HG03064 (cell line): ENCODE data around the gene MBOAT7.
"Not testable (repeated sequence)": the region's sequence is repeated elsewhere in the genome, so short reads cannot be mapped to it uniquely, and the experiment has no call there.

Experiments used
- ATAC-seq: cut with Tn5 transposase; IDR thresholded peaks from one replicate; pipeline ENCODE4 v1.9.1; 2021; ENCODE audit warnings: low read depth; ENCODE audit not compliant: unreplicated experiment

Gene MBOAT7

DNA sequence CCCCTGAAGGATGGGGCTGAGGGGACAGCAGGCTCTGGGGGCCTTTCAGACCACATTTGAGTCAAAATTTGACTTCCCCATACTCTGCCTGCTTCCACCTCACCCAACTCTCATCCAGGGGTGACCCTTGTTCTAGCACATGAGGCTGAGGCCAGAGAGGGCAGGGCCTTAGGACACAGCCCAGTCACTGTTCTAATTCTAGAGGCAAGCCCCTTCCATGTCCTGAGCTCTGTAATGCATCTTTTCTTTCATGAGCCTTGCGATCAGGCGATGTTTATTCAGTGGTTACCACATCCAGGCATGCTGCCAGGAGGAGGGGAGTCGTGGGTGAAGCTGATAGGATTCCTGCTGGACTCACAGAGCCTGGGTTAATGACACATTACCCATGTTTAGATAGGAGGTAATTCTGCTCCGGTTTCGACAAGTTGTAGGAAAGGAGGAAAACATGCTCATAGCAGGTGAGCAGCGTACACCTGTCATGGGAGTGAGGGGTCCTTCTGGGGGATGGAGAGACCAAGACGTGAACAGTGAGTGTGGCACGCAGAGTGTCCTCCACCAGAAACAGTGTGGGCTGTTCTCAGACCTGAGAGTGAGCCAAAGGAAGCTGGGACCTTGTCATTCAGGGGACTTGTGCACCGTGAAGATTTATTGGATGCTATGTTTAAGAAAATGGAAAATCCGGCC, 20.6 kb upstream of the MBOAT7 start:
- no peak for ATAC-seq

DNA sequence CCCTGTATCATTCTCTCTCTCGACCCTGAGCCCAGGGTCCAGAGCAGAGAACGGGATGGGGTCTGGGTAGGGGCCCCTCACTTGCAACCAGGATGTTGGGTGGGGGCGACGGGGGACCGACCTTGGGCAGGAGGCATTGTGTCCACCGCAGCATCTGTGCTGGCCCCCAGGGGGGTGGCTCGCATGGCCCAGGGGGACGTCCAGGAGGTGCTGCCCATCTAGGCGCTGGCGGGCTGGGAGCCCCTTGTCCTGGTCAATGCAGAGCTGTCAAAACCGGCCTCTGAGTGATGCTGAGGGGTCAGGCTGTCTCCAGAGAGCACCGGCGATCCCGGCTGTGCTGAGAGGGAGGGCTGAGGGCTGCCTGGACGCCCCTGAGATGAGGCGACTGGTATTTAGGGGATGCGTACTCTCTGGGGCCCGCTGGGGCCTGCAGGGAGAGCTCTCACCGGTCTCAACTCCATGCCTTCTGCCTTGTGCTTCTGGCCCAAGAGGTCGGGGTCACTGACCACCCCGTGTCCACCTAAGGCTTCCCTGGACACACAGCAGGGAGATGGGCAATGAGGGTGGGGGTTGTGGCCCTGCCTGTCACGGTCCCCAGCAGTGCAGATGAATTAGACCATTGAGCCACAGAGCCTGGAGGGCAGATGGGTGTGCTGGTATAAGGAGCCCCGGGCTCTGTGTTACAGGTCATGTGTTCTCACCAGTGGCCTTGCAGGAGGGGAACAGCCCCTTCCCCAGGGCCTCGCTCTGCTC, 19.9 kb upstream of the MBOAT7 start:
- ATAC-seq, result no peak

DNA sequence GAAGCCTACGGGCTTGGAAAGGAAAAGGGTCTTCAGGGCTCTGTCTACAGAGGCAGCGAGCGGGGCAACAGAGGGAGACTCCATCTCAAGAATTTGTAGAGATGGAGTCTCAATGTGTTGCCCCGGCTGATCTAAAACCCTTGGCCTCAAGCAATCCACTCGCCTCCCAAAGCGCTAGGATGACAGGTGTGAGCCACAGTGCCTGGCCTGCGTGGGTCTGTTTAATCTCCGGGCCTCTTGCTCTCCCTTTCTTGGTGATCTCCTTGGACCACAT, 19.3 kb upstream of the MBOAT7 start:
- no peak for ATAC-seq

GRCh38 chr19:54207983-54208783, 18.8 kb upstream of the MBOAT7 start:
- no peak for ATAC-seq

GRCh38 chr19:54207676-54207982, 18.2 kb upstream of the MBOAT7 start:
- no peak for ATAC-seq

DNA sequence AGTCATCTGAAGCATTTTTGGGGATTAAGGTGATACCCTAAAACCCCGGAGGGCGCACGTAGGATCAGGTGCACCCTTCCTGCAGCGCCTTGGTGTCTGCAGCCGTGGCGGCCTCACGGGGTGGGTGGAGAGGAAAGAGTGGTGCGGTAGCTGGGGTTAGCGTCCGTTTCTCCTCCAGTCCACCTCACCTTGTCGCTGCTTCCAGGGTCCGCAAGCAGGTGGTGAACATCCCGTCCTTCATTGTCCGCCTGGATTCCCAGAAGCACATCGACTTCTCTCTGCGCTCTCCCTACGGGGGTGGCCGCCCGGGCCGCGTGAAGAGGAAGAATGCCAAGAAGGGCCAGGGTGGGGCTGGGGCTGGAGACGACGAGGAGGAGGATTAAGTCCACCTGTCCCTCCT, 17.8 kb upstream of the MBOAT7 start:
- not testable (repeated sequence) for ATAC-seq

GRCh38 chr19:54206831-54207177, 17.4 kb upstream of the MBOAT7 start:
- ATAC-seq, result no peak

- ATAC-seq, result no peak
Observed at GRCh38 chr19:54206030-54206830, 16.9 kb upstream of the MBOAT7 start.

- ATAC-seq, result no peak
Observed at GRCh38 chr19:54204767-54205468, 15.5 kb upstream of the MBOAT7 start.

DNA sequence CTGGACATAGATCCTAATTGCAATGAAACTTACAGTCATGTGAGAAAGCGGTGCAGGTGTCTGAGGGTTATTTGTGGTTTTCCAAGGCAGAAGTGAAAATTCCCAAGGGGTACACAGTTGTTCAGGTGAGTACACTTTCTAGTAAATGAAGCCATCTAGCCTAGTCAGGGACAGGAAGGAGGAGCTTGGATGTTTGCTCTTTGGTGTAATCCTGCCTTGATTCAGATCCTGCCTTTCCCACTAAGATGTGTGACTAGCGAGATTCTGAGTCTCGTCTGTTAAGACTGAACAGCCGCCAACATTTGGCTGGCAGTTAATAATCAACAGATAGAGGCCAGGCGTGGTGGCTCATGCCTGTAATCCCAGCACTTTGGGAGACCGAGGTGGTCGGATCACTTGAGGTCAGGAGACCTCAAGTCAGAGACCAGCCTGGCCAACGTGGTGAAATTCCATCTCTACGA, 13.8 kb upstream of the MBOAT7 start:
- no peak for ATAC-seq

GRCh38 chr19:54201980-54202379, 12.6 kb upstream of the MBOAT7 start:
- no peak for ATAC-seq

DNA sequence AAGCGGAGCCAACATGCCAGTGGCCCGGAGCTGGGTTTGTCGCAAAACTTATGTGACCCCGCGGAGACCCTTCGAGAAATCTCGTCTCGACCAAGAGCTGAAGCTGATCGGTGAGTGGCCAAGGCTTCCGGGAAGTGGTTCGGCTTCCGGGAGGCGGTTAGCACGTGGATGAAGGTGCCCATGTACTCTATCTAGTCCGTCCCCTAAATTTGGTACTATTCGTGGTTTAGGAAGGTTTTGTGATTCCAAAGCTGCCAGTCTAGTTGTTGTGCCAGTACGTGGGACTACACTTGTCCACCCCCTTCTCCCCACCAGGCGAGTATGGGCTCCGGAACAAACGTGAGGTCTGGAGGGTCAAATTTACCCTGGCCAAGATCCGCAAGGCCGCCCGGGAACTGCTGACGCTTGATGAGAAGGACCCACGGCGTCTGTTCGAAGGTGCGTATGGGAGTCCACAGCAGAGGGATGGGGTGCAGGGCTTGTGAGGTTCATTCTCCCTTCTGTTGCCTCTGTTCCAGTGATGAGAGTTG, 11.9 kb upstream of the MBOAT7 start:
- ATAC-seq, result no peak

GRCh38 chr19:54199401-54199800, 10.0 kb upstream of the MBOAT7 start:
- no peak for ATAC-seq

GRCh38 chr19:54197121-54197520, 7.7 kb upstream of the MBOAT7 start:
- no peak for ATAC-seq

GRCh38 chr19:54196536-54196935, 7.2 kb upstream of the MBOAT7 start:
- ATAC-seq, result no peak

GRCh38 chr19:54194463-54194862, 5.1 kb upstream of the MBOAT7 start:
- not testable (repeated sequence) for ATAC-seq

DNA sequence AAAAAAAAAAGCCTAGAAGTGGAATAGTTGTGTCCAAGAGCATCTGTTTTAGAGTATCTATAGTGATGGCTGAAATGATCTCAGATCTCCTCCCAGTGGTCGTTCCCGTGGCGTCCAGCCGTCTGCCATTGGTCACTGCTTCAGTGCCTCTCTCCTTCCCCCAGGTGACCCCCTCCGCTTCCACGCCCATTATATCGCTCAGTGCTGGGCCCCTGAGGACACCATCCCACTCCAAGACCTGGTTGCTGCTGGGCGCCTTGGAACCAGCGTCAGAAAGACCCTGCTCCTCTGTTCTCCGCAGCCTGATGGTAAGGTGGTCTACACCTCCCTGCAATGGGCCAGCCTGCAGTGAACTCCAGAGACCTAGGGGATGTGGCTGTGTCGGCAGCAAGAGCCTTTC, 3.6 kb upstream of the MBOAT7 start:
- no peak for ATAC-seq

DNA sequence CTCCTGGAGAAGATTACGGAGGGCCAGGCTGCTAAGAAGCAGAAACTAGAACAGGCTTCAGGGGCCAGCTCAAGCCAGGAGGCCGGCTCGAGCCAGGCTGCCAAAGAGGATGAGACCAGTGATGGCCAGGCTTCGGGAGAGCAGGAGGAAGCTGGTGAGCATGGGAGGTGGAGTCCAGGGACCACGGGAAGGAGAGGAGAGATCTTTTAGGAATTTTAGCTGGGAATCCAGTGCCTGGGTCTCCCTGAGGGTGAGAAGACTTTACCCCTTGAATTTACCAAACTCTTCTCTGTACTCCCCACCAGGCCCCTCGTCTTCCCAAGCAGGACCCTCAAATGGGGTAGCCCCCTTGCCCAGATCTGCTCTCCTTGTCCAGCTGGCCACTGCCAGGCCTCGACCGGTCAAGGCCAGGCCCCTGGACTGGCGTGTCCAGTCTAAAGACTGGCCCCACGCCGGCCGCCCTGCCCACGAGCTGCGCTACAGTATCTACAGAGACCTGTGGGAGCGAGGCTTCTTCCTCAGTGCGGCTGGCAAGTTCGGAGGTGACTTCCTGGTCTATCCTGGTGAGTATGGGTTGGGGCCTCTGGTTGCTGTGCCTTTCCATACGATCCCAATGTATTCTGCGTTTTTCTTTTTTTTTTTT, 2.6 kb upstream of the MBOAT7 start:
- no peak for ATAC-seq

DNA sequence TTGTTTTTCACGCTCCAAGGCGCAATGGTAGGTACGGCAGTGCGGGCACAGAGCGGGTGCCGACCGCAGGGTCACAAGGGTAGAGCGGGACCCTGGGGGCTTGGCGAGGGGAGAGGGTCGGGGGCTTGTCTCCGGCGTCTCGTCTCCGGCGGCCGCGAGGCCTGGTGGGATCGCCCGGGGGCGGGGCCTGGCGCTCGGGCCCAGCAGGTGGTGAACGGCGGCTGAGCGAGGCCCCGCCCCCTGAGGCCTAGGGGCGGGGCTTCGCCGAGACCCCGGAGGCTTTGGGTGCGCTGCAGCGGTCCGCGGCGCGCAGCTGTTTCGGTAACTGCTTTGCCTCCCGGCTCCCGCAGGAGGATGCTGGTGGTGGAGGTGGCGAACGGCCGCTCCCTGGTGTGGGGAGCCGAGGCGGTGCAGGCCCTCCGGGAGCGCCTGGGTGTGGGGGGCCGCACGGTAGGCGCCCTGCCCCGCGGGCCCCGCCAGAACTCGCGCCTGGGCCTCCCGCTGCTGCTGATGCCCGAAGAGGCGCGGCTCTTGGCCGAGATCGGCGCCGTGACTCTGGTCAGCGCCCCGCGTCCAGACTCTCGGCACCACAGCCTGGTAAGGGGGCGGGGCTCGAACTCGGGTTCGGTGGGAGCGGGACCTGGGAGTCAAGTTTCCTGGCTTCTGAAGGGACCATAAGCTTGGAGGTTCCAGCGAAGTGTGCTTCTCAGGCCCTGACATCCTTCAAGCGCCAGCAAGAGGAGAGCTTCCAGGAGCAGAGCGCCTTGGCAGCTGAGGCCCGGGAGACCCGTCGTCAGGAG, 1.8 kb upstream of the MBOAT7 start, which contains the start of gene TSEN34:
Gene TSEN34, plus strand, starts transcription at position 298 of the 800 bp plus-strand sequence. Its CDS starts 57 bp downstream, at position 355.
- ATAC-seq, result peak; percentile 24
